GM10248 (cell line): ENCODE data around the gene ADGRL4.
"Not testable (repeated sequence)": the region's sequence is repeated elsewhere in the genome, so short reads cannot be mapped to it uniquely, and the experiment has no call there.

Source experiments
- CTCF ChIA-PET: fragments of 300-600 bp; sonication (Branson Sonifier 250); formaldehyde crosslinking; extraction: SDS; loops from one replicate; lab custom pipeline; 2021; ENCODE audit warnings: antibody characterized with exemption; lab: Yijun Ruan, JAX
- POLR2A ChIA-PET: fragments of 350-650 bp; sonication (Branson Sonifier 250); formaldehyde crosslinking; extraction: SDS; loops from one replicate; lab custom pipeline; 2020; ENCODE audit warnings: antibody characterized with exemption; lab: Yijun Ruan, JAX
- DNase-seq: peaks from one replicate; pipeline ENCODE4 v3.0.0; 2012; ENCODE audit errors: extremely low spot score
- CTCF ChIP-seq: IDR thresholded peaks from 2 replicates; pipeline ENCODE4 v1.5.1; 2012; ENCODE audit warnings: mild to moderate bottlenecking, low read depth; ENCODE audit errors: extremely low read depth, missing control alignments, control extremely low read depth

The ADGRL4 gene

GRCh38 chr1:78880223-78880622 lies 126.3 kb downstream of the ADGRL4 start:
- ChIA-PET CTCF (no interaction called here), POLR2A (no interaction called here)
- DNase-seq, result no peak
- no peak for TF ChIP-seq CTCF

- CTCF ChIA-PET, POLR2A ChIA-PET, DNase-seq: not testable (repeated sequence)
Observed at GRCh38 chr1:78875986-78876385, 130.5 kb downstream of the ADGRL4 start.

GRCh38 chr1:78872801-78873200 lies 133.7 kb downstream of the ADGRL4 start:
- CTCF ChIA-PET, POLR2A ChIA-PET, DNase-seq: not testable (repeated sequence)

- ChIA-PET CTCF (interaction anchor here (3.0 kb wide), 1 partner anchor 11 kb away, joined by 12 read pairs; no protein-coding TSS in a partner anchor), POLR2A (no interaction called here)
- DNase-seq, result no peak
- no peak for TF ChIP-seq CTCF
Observed at GRCh38 chr1:78871249-78871648, 135.3 kb downstream of the ADGRL4 start.

- CTCF ChIA-PET, result interaction anchor here (1.5 to 3.0 kb wide), 2 partner anchors 9 to 15 kb away, joined by 4 to 12 read pairs; no protein-coding TSS in a partner anchor
- no peak for TF ChIP-seq CTCF
- POLR2A ChIA-PET, result no interaction called here
- no peak for DNase-seq
Observed at GRCh38 chr1:78869136-78869535, 137.4 kb downstream of the ADGRL4 start.

- POLR2A ChIA-PET, result no interaction called here
- DNase-seq, result no peak
- TF ChIP-seq CTCF, result no peak
- CTCF ChIA-PET, result interaction anchor here (1.0 kb wide), 1 partner anchor 10 kb away, joined by 3 read pairs; no protein-coding TSS in a partner anchor
Observed at GRCh38 chr1:78864175-78864574, 142.4 kb downstream of the ADGRL4 start.

- ChIA-PET CTCF (no interaction called here), POLR2A (no interaction called here)
- no peak for TF ChIP-seq CTCF
- no peak for DNase-seq
Observed at GRCh38 chr1:78856096-78856495, 150.4 kb downstream of the ADGRL4 start.

- TF ChIP-seq CTCF, result no peak
- POLR2A ChIA-PET, result no interaction called here
- DNase-seq, result no peak
- CTCF ChIA-PET, result interaction anchor here (1.5 to 2.0 kb wide), 2 partner anchors 14 to 16 kb away, joined by 5 to 8 read pairs; no protein-coding TSS in a partner anchor
Observed at GRCh38 chr1:78855258-78855657, 151.3 kb downstream of the ADGRL4 start.
